Endodermal cell (in vitro differentiated cells): Measurements from ENCODE around the gene SLC20A1. TPM values are rescaled to one million over a fixed set of nuclear protein-coding genes. Genes with fewer than 3 reads are reported as not detected.

Experiments
- DNase-seq: peaks from one replicate; pipeline ENCODE4 v3.0.0-alpha.2; 2017
- H3K27ac ChIP-seq: 2 replicates; pipeline ENCODE4 v1.5.1; 2013; ENCODE audit warnings: mild to moderate bottlenecking, low read depth, low read length, moderate library complexity
- H3K27me3 ChIP-seq: 2 replicates; pipeline ENCODE4 v1.6.1; 2013; ENCODE audit warnings: mild to moderate bottlenecking, low read length, moderate library complexity; ENCODE audit not compliant: insufficient read depth, control insufficient read depth, poor library complexity, severe bottlenecking
- H3K36me3 ChIP-seq: 2 replicates; pipeline ENCODE4 v1.7.0; 2013; ENCODE audit warnings: mild to moderate bottlenecking, low read length, moderate library complexity; ENCODE audit not compliant: control insufficient read depth, insufficient read depth
- H3K4me1 ChIP-seq: one replicate; pipeline ENCODE4 v1.7.0; 2013; ENCODE audit warnings: low read length; ENCODE audit not compliant: control insufficient read depth, insufficient read depth
- H3K4me3 ChIP-seq: 2 replicates; pipeline ENCODE4 v1.5.1; 2013; ENCODE audit warnings: mild to moderate bottlenecking, low read length, moderate library complexity
- H3K9ac ChIP-seq: 2 replicates; pipeline ENCODE4 v1.6.1; 2013; ENCODE audit warnings: mild to moderate bottlenecking, low read length, moderate library complexity; ENCODE audit not compliant: poor library complexity, severe bottlenecking; ENCODE audit errors: extremely low read depth
- H3K9me3 ChIP-seq: 2 replicates; pipeline ENCODE4 v1.6.1; 2013; ENCODE audit warnings: mild to moderate bottlenecking, low read length, moderate library complexity; ENCODE audit not compliant: control insufficient read depth
- H3K27ac Mint-ChIP-seq: 2 replicates; pipeline ENCODE4 v1.8.0; 2020; ENCODE audit warnings: mixed read lengths
- H3K27me3 Mint-ChIP-seq: 2 replicates; pipeline ENCODE4 v1.8.0; 2021; ENCODE audit warnings: mild to moderate bottlenecking, mixed read lengths; ENCODE audit not compliant: insufficient read depth
- H3K36me3 Mint-ChIP-seq: 2 replicates; pipeline ENCODE4 v1.8.0; 2020; ENCODE audit warnings: low read depth, mixed read lengths
- H3K4me1 Mint-ChIP-seq: 2 replicates; pipeline ENCODE4 v1.8.0; 2020; ENCODE audit warnings: mixed read lengths
- H3K4me3 Mint-ChIP-seq: 2 replicates; pipeline ENCODE4 v1.8.0; 2020; ENCODE audit warnings: mild to moderate bottlenecking, moderate library complexity, mixed read lengths
- H3K9me3 Mint-ChIP-seq: 2 replicates; pipeline ENCODE4 v1.8.0; 2020; ENCODE audit warnings: mild to moderate bottlenecking, mixed read lengths
- CTCF ChIP-seq: fragments of 200-600 bp; sonication (generic); conservative IDR thresholded peaks from 2 replicates; pipeline ENCODE4 v1.5.0; 2021; ENCODE audit warnings: antibody characterized with exemption, mild to moderate bottlenecking
- WGBS, 2 experiments: methylation state at CpG; one replicate each; pipeline versions ENCODE4 v1.1.5 to v1.1.7; 2013; ENCODE audit warnings: missing lambda C conversion rate in 2 of 2, mixed read lengths in 1 of 2; ENCODE audit not compliant: insufficient coverage in 1 of 2, insufficient read length in 1 of 2; 5-methylcytosine and 5-hydroxymethylcytosine counted together
- total RNA-seq, 2 donors: library from RNA; stranded (reverse); fragmentation: NEBNext Ultra II Directional in 1 of 2; extraction: Animal tissue kit (Norgen Biotek cat#: 25700) in 1 of 2; gene quantifications; 2 replicates in 1 of 2; 3 replicates in 1 of 2; pipeline ENCODE4 v1.2.1, GENCODE V29; 2021

Gene SLC20A1
- total RNA-seq, 2 donors from 2014 or later: 67.3 to 86.7 TPM

- no peak overlapping the region for H3K27ac ChIP-seq
- WGBS, 2 experiments: 94 to 100% methylated on average over 3 of the region's 3 CpGs
- no peaks in the 10 kb centered on the region for H3K36me3 ChIP-seq
- Mint-ChIP-seq H3K27ac (no peak overlapping the region), H3K4me3 (no peak overlapping the region), H3K9me3 (no peaks in the 10 kb centered on the region), H3K36me3 (no peaks in the 10 kb centered on the region), H3K4me1 (peaks cover 2% of the 10 kb centered on the region), H3K27me3 (no peaks in the 10 kb centered on the region)
- no peaks in the 10 kb centered on the region for H3K9me3 ChIP-seq
- TF ChIP-seq CTCF: no peak
- no peak overlapping the region for H3K4me3 ChIP-seq
- H3K9ac ChIP-seq: no peak overlapping the region
- no peaks in the 10 kb centered on the region for H3K27me3 ChIP-seq
- no peak for DNase-seq
- no peaks in the 10 kb centered on the region for H3K4me1 ChIP-seq
Observed at GRCh38 chr2:112600634-112601033, 45.1 kb upstream of the SLC20A1 start.

GRCh38 chr2:112601754-112602153 is 44.0 kb upstream of the SLC20A1 start:
- Mint-ChIP-seq H3K27me3 (no peaks in the 10 kb centered on the region), H3K9me3 (no peaks in the 10 kb centered on the region), H3K27ac (no peak overlapping the region), H3K4me1 (peaks cover 2% of the 10 kb centered on the region), H3K4me3 (no peak overlapping the region), H3K36me3 (no peaks in the 10 kb centered on the region)
- TF ChIP-seq CTCF: no peak
- no peak overlapping the region for H3K27ac ChIP-seq
- DNase-seq: no peak
- no peaks in the 10 kb centered on the region for H3K36me3 ChIP-seq
- H3K9ac ChIP-seq: no peak overlapping the region
- H3K4me1 ChIP-seq: no peaks in the 10 kb centered on the region
- no peaks in the 10 kb centered on the region for H3K27me3 ChIP-seq
- H3K9me3 ChIP-seq: no peaks in the 10 kb centered on the region
- H3K4me3 ChIP-seq: no peak overlapping the region
- 93 to 95% methylated on average over 3 of the region's 3 CpGs for WGBS, 2 experiments

GRCh38 chr2:112602917-112603316 is 42.8 kb upstream of the SLC20A1 start:
- no peak overlapping the region for H3K9ac ChIP-seq
- no peaks in the 10 kb centered on the region for H3K9me3 ChIP-seq
- H3K36me3 ChIP-seq: no peaks in the 10 kb centered on the region
- no peaks in the 10 kb centered on the region for H3K4me1 ChIP-seq
- no peak overlapping the region for H3K4me3 ChIP-seq
- Mint-ChIP-seq H3K4me3 (no peak overlapping the region), H3K36me3 (no peaks in the 10 kb centered on the region), H3K27me3 (no peaks in the 10 kb centered on the region), H3K27ac (no peak overlapping the region), H3K4me1 (peaks cover 2% of the 10 kb centered on the region), H3K9me3 (no peaks in the 10 kb centered on the region)
- no peak overlapping the region for H3K27ac ChIP-seq
- WGBS, 2 experiments: 88 to 89% methylated on average over 1 to 3 of the region's 3 CpGs
- TF ChIP-seq CTCF: no peak
- H3K27me3 ChIP-seq: no peaks in the 10 kb centered on the region
- DNase-seq: no peak
